ENCODE measurements around the gene LATS1. TPM values are rescaled to one million over a fixed set of nuclear protein-coding genes. Genes with fewer than 3 reads are reported as not detected.
A peak's percentile ranks its signal among the peaks of the same experiment; 100 is the strongest.

The LATS1 gene
- polyA plus RNA-seq, 1 of the 3 experiments (the other 2 are of a cell fraction) = 6.9 TPM

- H4K20me1 ChIP-seq (ENCODE audit: insufficient read depth) = peaks cover 6% of the 10 kb centered on the region; the same call in 1 of the 2 replicates
- peaks cover 77% of the 10 kb centered on the region for H3K79me2 ChIP-seq (ENCODE audit: insufficient read depth)
- no peak overlapping the region for H3K4me2 ChIP-seq
- peak overlapping the region in 1 of 2 experiments; percentile 66; a peak in 2 of 4 replicates for H3K27ac ChIP-seq (ENCODE audit: low read depth in 2 of 2, low read length in 1 of 2)
- H3K4me1 ChIP-seq (ENCODE audit: control insufficient read depth in 1 of 2, insufficient read depth in 2 of 2, low read depth in 1 of 2, low read length in 1 of 2) = 0 out of 4 replicates have a peak, but pooled peaks cover 0 to 4% of the 10 kb centered on the region in 2 experiments
- DNase-seq = no peak
- H3K27me3 ChIP-seq (ENCODE audit: insufficient read depth) = no peaks in the 10 kb centered on the region
- ChIA-PET CTCF (interaction anchor here (0.6 kb wide), 1 partner anchor 12 kb away, joined by 3 read pairs; no protein-coding TSS in a partner anchor), POLR2A (no interaction called here)
- peaks cover 38% of the 10 kb centered on the region for H3F3A ChIP-seq (replicated peaks; ENCODE audit: insufficient read depth)
- TF ChIP-seq GABPA (IDR thresholded peaks at IDR 0.05; ENCODE audit: low read depth) (no peak), MXI1 (IDR thresholded peaks at IDR 0.05; ENCODE audit: low read depth, low read length) (no peak), JUND (IDR thresholded peaks at IDR 0.05) (no peak), TCF12 (IDR thresholded peaks at IDR 0.05) (no peak), RCOR1 (IDR thresholded peaks at IDR 0.05; ENCODE audit: low read length) (no peak), NRF1 (IDR thresholded peaks at IDR 0.05; ENCODE audit: low read depth, low read length) (no peak), CHD2 (IDR thresholded peaks at IDR 0.05; ENCODE audit: low read length, partially characterized antibody) (no peak), FOXJ3 (CRISPR knock-in tag; IDR thresholded peaks at IDR 0.05) (no peak), USF1 (IDR thresholded peaks at IDR 0.05; ENCODE audit: borderline replicate concordance, low read depth) (no peak), RAD21 (IDR thresholded peaks at IDR 0.05; ENCODE audit: low read length) (no peak), SIN3A (IDR thresholded peaks at IDR 0.05; ENCODE audit: borderline replicate concordance, low read depth, low read length) (no peak), REST (IDR thresholded peaks at IDR 0.05; ENCODE audit: low read depth, low read length) (no peak), CTCF (IDR thresholded peaks at IDR 0.05) (no peak), PBX3 (IDR thresholded peaks at IDR 0.05) (no peak), TEAD4 (IDR thresholded peaks at IDR 0.05; ENCODE audit: borderline replicate concordance, insufficient read depth) (no peak), NFIC (IDR thresholded peaks at IDR 0.05; ENCODE audit: borderline replicate concordance) (no peak), RFX5 (IDR thresholded peaks at IDR 0.05; ENCODE audit: low read length) (no peak), EZH2phosphoT487 (IDR thresholded peaks at IDR 0.05; ENCODE audit: borderline replicate concordance, low read depth) (no peak), USF2 (IDR thresholded peaks at IDR 0.05; ENCODE audit: borderline replicate concordance, low read depth, low read length) (no peak)
- no peak overlapping the region for H3K9ac ChIP-seq
- no peaks in the 10 kb centered on the region for H3K9me3 ChIP-seq
- peaks cover 8 to 18% of the 10 kb centered on the region in 2 experiments for H3K36me3 ChIP-seq (replicated peaks in 1 of 2; ENCODE audit: control insufficient read depth in 1 of 2, insufficient read depth in 2 of 2, low read length in 1 of 2)
- no peak overlapping the region for H2AFZ ChIP-seq (ENCODE audit: low read depth)
- no peaks in the 10 kb centered on the region for H3K9me2 ChIP-seq
- no peak overlapping the region for H3K4me3 ChIP-seq (ENCODE audit: low read depth in 2 of 2, low read length in 1 of 2)
These were observed 46.0 kb upstream of the LATS1 start for GRCh38 chr6:149763866-149764265.

All from SK-N-SH (cell line).